Measurements from ENCODE around the gene FMN1. TPM values are rescaled to one million over a fixed set of nuclear protein-coding genes. Genes with fewer than 3 reads are reported as not detected.

The FMN1 gene
- polyA plus RNA-seq, 1 donor from 2014 or later, result 0.40 TPM

GRCh38 chr15:33200444-33200843 is 5.9 kb upstream of the FMN1 start:
- Histone ChIP-seq H2AFZ (ENCODE audit: low read depth, low read length) (no peak overlapping the region), H3K9me3 (ENCODE audit: low read length) (no peaks in the 10 kb centered on the region), H3K9me2 (ENCODE audit: insufficient read depth, low read length) (no peaks in the 10 kb centered on the region), H3K36me3 (ENCODE audit: insufficient read depth, low read length) (no peaks in the 10 kb centered on the region), H3K79me2 (replicated peaks; ENCODE audit: insufficient read depth, low read length) (no peaks in the 10 kb centered on the region), H3F3A (ENCODE audit: insufficient read depth, low read length, poor library complexity, severe bottlenecking) (no peaks in the 10 kb centered on the region), H3K4me3 (ENCODE audit: low read length) (no peak overlapping the region), H3K9ac (ENCODE audit: low read length) (no peak overlapping the region), H3K27ac (ENCODE audit: low read length) (no peak overlapping the region), H3K4me2 (ENCODE audit: low read length) (no peak overlapping the region), H3K27me3 (ENCODE audit: insufficient read depth, low read depth, low read length) (no peaks in the 10 kb centered on the region), H4K20me1 (ENCODE audit: insufficient read depth) (no peaks in the 10 kb centered on the region)
- TF ChIP-seq MXI1 (conservative IDR thresholded peaks at IDR 0.05; ENCODE audit: poor library complexity, severe bottlenecking), result no peak

- Histone ChIP-seq H3K27me3 (ENCODE audit: insufficient read depth, low read depth, low read length) (no peaks in the 10 kb centered on the region), H3K9ac (ENCODE audit: low read length) (no peak overlapping the region), H3K27ac (ENCODE audit: low read length) (no peak overlapping the region), H3K4me2 (ENCODE audit: low read length) (no peak overlapping the region), H3K36me3 (ENCODE audit: insufficient read depth, low read length) (no peaks in the 10 kb centered on the region), H4K20me1 (ENCODE audit: insufficient read depth) (no peaks in the 10 kb centered on the region), H3K4me3 (ENCODE audit: low read length) (no peak overlapping the region), H3K9me3 (ENCODE audit: low read length) (no peaks in the 10 kb centered on the region), H3F3A (ENCODE audit: insufficient read depth, low read length, poor library complexity, severe bottlenecking) (no peaks in the 10 kb centered on the region), H3K9me2 (ENCODE audit: insufficient read depth, low read length) (no peaks in the 10 kb centered on the region), H2AFZ (ENCODE audit: low read depth, low read length) (no peak overlapping the region), H3K79me2 (replicated peaks; ENCODE audit: insufficient read depth, low read length) (no peaks in the 10 kb centered on the region)
- TF ChIP-seq EP300 (conservative IDR thresholded peaks at IDR 0.05; ENCODE audit: poor library complexity, severe bottlenecking) (no peak), EZH2 (IDR thresholded peaks at IDR 0.05; ENCODE audit: borderline replicate concordance, insufficient read depth, low read length, poor library complexity, severe bottlenecking) (no peak), TAF1 (IDR thresholded peaks at IDR 0.05; ENCODE audit: low read depth) (no peak), MXI1 (conservative IDR thresholded peaks at IDR 0.05; ENCODE audit: poor library complexity, severe bottlenecking) (no peak), SMC3 (conservative IDR thresholded peaks at IDR 0.05; ENCODE audit: poor library complexity) (no peak), POLR2AphosphoS5 (IDR thresholded peaks at IDR 0.05) (no peak)
Observed at GRCh38 chr15:33198541-33198940, 4.0 kb upstream of the FMN1 start.

- H3K9ac ChIP-seq (ENCODE audit: low read length), result no peak overlapping the region
- no peaks in the 10 kb centered on the region for H3K79me2 ChIP-seq (replicated peaks; ENCODE audit: insufficient read depth, low read length)
- H3K36me3 ChIP-seq (ENCODE audit: insufficient read depth, low read length), result no peaks in the 10 kb centered on the region
- no peaks in the 10 kb centered on the region for H4K20me1 ChIP-seq (ENCODE audit: insufficient read depth)
- TF ChIP-seq EZH2 (IDR thresholded peaks at IDR 0.05; ENCODE audit: borderline replicate concordance, insufficient read depth, low read length, poor library complexity, severe bottlenecking) (no peak), EP300 (conservative IDR thresholded peaks at IDR 0.05; ENCODE audit: poor library complexity, severe bottlenecking) (no peak), MXI1 (conservative IDR thresholded peaks at IDR 0.05; ENCODE audit: poor library complexity, severe bottlenecking) (no peak), RAD21 (conservative IDR thresholded peaks at IDR 0.05) (no peak), SMC3 (conservative IDR thresholded peaks at IDR 0.05; ENCODE audit: poor library complexity) (no peak), POLR2AphosphoS5 (IDR thresholded peaks at IDR 0.05) (no peak), CTCF (IDR thresholded peaks at IDR 0.05; ENCODE audit: poor library complexity, severe bottlenecking) (no peak), REST (IDR thresholded peaks at IDR 0.05; ENCODE audit: borderline replicate concordance) (no peak), TAF1 (IDR thresholded peaks at IDR 0.05; ENCODE audit: low read depth) (no peak)
- H3K9me3 ChIP-seq (ENCODE audit: low read length), result no peaks in the 10 kb centered on the region
- H3K27me3 ChIP-seq (ENCODE audit: insufficient read depth, low read depth, low read length), result no peaks in the 10 kb centered on the region
- H2AFZ ChIP-seq (ENCODE audit: low read depth, low read length), result no peak overlapping the region
- H3K4me3 ChIP-seq (ENCODE audit: low read length), result no peak overlapping the region
- H3K4me2 ChIP-seq (ENCODE audit: low read length), result no peak overlapping the region
- no peaks in the 10 kb centered on the region for H3F3A ChIP-seq (ENCODE audit: insufficient read depth, low read length, poor library complexity, severe bottlenecking)
- no peak overlapping the region for H3K27ac ChIP-seq (ENCODE audit: low read length)
- no peaks in the 10 kb centered on the region for H3K9me2 ChIP-seq (ENCODE audit: insufficient read depth, low read length)
Observed at GRCh38 chr15:33197636-33198035, 3.1 kb upstream of the FMN1 start.
